Measurements from ENCODE around the gene CCL7.

- TF ChIP-seq USF1 (CRISPR knock-in tag; IDR thresholded peaks at IDR 0.05) (no peak), EZH2 (IDR thresholded peaks at IDR 0.05; ENCODE audit: borderline replicate concordance, low read depth, low read length) (no peak), MAFK (IDR thresholded peaks at IDR 0.05; ENCODE audit: low read length) (no peak), POLR2A (conservative IDR thresholded peaks at IDR 0.05) (no peak), ZNF134 (CRISPR knock-in tag; conservative IDR thresholded peaks at IDR 0.05) (no peak), CHD4 (IDR thresholded peaks at IDR 0.05; ENCODE audit: insufficient read depth, insufficient replicate concordance, low read depth, low read length, poor library complexity, severe bottlenecking) (no peak), CTCF (IDR thresholded peaks at IDR 0.05 in 2 of 3, conservative IDR thresholded peaks at IDR 0.05 in 1 of 3; ENCODE audit: insufficient read depth in 2 of 3, low read depth in 1 of 3, low read length in 3 of 3) (no peak)
Measured at GRCh38 chr17:34283571-34283970, 13.6 kb downstream of the CCL7 start.
